H1 (cell line): ENCODE results near the gene TBC1D30. TPM values are rescaled to one million over a fixed set of nuclear protein-coding genes. Genes with fewer than 3 reads are reported as not detected.

ENCODE experiments used
- CTCF ChIA-PET: fragments of 300-600 bp; sonication (Branson Sonifier 250); formaldehyde crosslinking; loops from one replicate; lab custom pipeline; 2021; ENCODE audit not compliant: partially characterized antibody; lab: Charles Lee
- POLR2A ChIA-PET: fragments of 300-600 bp; sonication (Branson Sonifier 250); formaldehyde crosslinking; loops from one replicate; lab custom pipeline; 2021; ENCODE audit warnings: inconsistent platforms; ENCODE audit not compliant: partially characterized antibody; lab: Charles Lee
- DNase-seq, 2 experiments: peaks; one replicate each; pipeline versions ENCODE4 v3.0.0 to v3.0.0-alpha.2; 2010 to 2022; ENCODE audit warnings: low spot score in 2 of 2, low read depth in 1 of 2, mixed read lengths in 1 of 2
- FAIRE-seq: peaks from 2 replicates; lab custom pipeline; 2011; peaks lifted over from hg19 to GRCh38; lab: Jason Lieb, UNC
- H2AFZ ChIP-seq: 2 replicates; pipeline ENCODE4 v1.8.1; 2012; ENCODE audit warnings: low read length, inconsistent platforms
- H2AK5ac ChIP-seq: 2 replicates; pipeline ENCODE4 v1.6.1; 2013; ENCODE audit warnings: low read depth, low read length
- H2BK120ac ChIP-seq: replicated peaks from 2 replicates; pipeline ENCODE3; 2013; ENCODE audit warnings: low read depth, low read length, inconsistent platforms
- H2BK12ac ChIP-seq: 2 replicates; pipeline ENCODE4 v1.6.1; 2013; ENCODE audit warnings: low read depth, low read length
- H2BK15ac ChIP-seq: 2 replicates; pipeline ENCODE4 v1.6.1; 2013; ENCODE audit warnings: low read length
- H2BK20ac ChIP-seq: 2 replicates; pipeline ENCODE4 v1.6.1; 2013; ENCODE audit warnings: low read length
- H2BK5ac ChIP-seq: 2 replicates; pipeline ENCODE4 v1.6.1; 2013; ENCODE audit warnings: low read depth, low read length
- H3K14ac ChIP-seq: 2 replicates; pipeline ENCODE4 v1.6.1; 2013; ENCODE audit warnings: inconsistent platforms; ENCODE audit not compliant: insufficient read length
- H3K18ac ChIP-seq: 2 replicates; pipeline ENCODE4 v1.6.1; 2013; ENCODE audit warnings: low read length; ENCODE audit errors: extremely low read depth
- H3K23ac ChIP-seq: 2 replicates; pipeline ENCODE4 v1.6.1; 2013; ENCODE audit warnings: inconsistent platforms; ENCODE audit not compliant: insufficient read length
- H3K23me2 ChIP-seq: 2 replicates; pipeline ENCODE4 v1.6.1; 2013; ENCODE audit warnings: low read depth, low read length
- H3K27ac ChIP-seq: 2 replicates; pipeline ENCODE4 v1.6.1; 2011; ENCODE audit warnings: low read depth, low read length, inconsistent platforms
- H3K27me3 ChIP-seq, 4 experiments: replicated peaks in 1 of 4; 1 replicate in 1 of 4; 2 replicates in 3 of 4; pipeline versions ENCODE4 v1.6.1 to v1.8.1; 2011 to 2013; ENCODE audit warnings: low read length in 3 of 4, mild to moderate bottlenecking in 3 of 4, inconsistent platforms in 2 of 4, mixed read lengths in 2 of 4, moderate library complexity in 1 of 4; ENCODE audit not compliant: control insufficient read depth in 3 of 4, insufficient read depth in 3 of 4; ENCODE audit errors: extremely low read depth in 1 of 4
- H3K36me3 ChIP-seq, 4 experiments: 2 replicates each; pipeline versions ENCODE4 v1.6.1 to v1.8.1; 2011 to 2013; ENCODE audit warnings: mild to moderate bottlenecking in 4 of 4, low read length in 3 of 4, moderate library complexity in 2 of 4, control low read depth in 1 of 4, inconsistent platforms in 1 of 4; ENCODE audit not compliant: insufficient read depth in 4 of 4, control insufficient read depth in 2 of 4
- H3K4ac ChIP-seq: replicated peaks from 2 replicates; pipeline ENCODE3; 2013; ENCODE audit warnings: low read length, low read depth, mixed read lengths, inconsistent platforms; ENCODE audit not compliant: insufficient read length
- H3K4me1 ChIP-seq, 4 experiments: replicated peaks in 1 of 4; 1 replicate in 1 of 4; 2 replicates in 3 of 4; pipeline versions ENCODE4 v1.6.1 to v1.8.1; 2011 to 2013; ENCODE audit warnings: low read length in 3 of 4, inconsistent platforms in 2 of 4, mixed read lengths in 1 of 4; ENCODE audit not compliant: insufficient read depth in 4 of 4, control insufficient read depth in 3 of 4
- H3K4me2 ChIP-seq, 2 experiments: 2 replicates each; pipeline versions ENCODE4 v1.6.1 to v1.8.1; 2011 to 2013; ENCODE audit warnings: low read depth in 2 of 2, low read length in 2 of 2, control low read depth in 1 of 2, inconsistent platforms in 1 of 2, mild to moderate bottlenecking in 1 of 2; ENCODE audit not compliant: insufficient read depth in 1 of 2
- H3K4me3 ChIP-seq, 4 experiments: fragments of 200-600, 300-600 bp in 1 of 4; sonication (generic), shearing (Covaris generic), sonication (Bioruptor Twin) in 1 of 4; 2 replicates each; pipeline versions ENCODE4 v1.5.1 to v1.8.1; 2011 to 2016; ENCODE audit warnings: low read length in 4 of 4, low read depth in 3 of 4, control low read depth in 2 of 4, inconsistent platforms in 2 of 4, mild to moderate bottlenecking in 2 of 4, mixed read lengths in 1 of 4, moderate library complexity in 1 of 4; ENCODE audit not compliant: insufficient read depth in 2 of 4; ENCODE audit errors: extremely low read depth in 1 of 4
- H3K56ac ChIP-seq: replicated peaks from 2 replicates; pipeline ENCODE3; 2013; ENCODE audit warnings: low read depth, mild to moderate bottlenecking, mixed read lengths, low read length, inconsistent platforms; ENCODE audit not compliant: insufficient read length
- H3K79me1 ChIP-seq: 2 replicates; pipeline ENCODE4 v1.6.1; 2013; ENCODE audit warnings: low read depth, low read length, control low read depth
- H3K79me2 ChIP-seq, 2 experiments: 2 replicates each; pipeline versions ENCODE4 v1.6.1 to v1.8.1; 2012 to 2013; ENCODE audit warnings: low read length in 2 of 2, mild to moderate bottlenecking in 2 of 2, inconsistent platforms in 1 of 2; ENCODE audit not compliant: insufficient read depth in 2 of 2, control insufficient read depth in 1 of 2
- H3K9ac ChIP-seq, 4 experiments: replicated peaks in 1 of 4; 1 replicate in 1 of 4; 2 replicates in 3 of 4; pipeline versions ENCODE4 v1.6.1 to v1.8.1; 2011 to 2013; ENCODE audit warnings: low read depth in 3 of 4, low read length in 3 of 4, control low read depth in 2 of 4, mild to moderate bottlenecking in 2 of 4, moderate library complexity in 2 of 4, inconsistent platforms in 1 of 4; ENCODE audit errors: extremely low read depth in 1 of 4
- H3K9me3 ChIP-seq, 2 experiments: 2 replicates each; pipeline versions ENCODE4 v1.6.1 to v1.8.1; 2012 to 2013; ENCODE audit warnings: mild to moderate bottlenecking in 2 of 2, moderate library complexity in 2 of 2, control low read depth in 1 of 2, inconsistent platforms in 1 of 2, low read depth in 1 of 2, low read length in 1 of 2, mixed read lengths in 1 of 2; ENCODE audit not compliant: insufficient read depth in 2 of 2
- H4K20me1 ChIP-seq, 2 experiments: replicated peaks in 1 of 2; 2 replicates each; pipeline versions ENCODE3 to v1.8.1; 2011 to 2013; ENCODE audit warnings: inconsistent platforms in 2 of 2, low read length in 2 of 2, mild to moderate bottlenecking in 1 of 2; ENCODE audit not compliant: insufficient read depth in 2 of 2, control insufficient read depth in 1 of 2
- H4K5ac ChIP-seq: 2 replicates; pipeline ENCODE4 v1.6.1; 2013; ENCODE audit warnings: low read length, low read depth, mixed read lengths, inconsistent platforms; ENCODE audit not compliant: insufficient read length
- H4K8ac ChIP-seq: 2 replicates; pipeline ENCODE4 v1.8.0; 2013; ENCODE audit warnings: mild to moderate bottlenecking, moderate library complexity, low read length, inconsistent platforms; ENCODE audit not compliant: insufficient read depth; ENCODE audit errors: extremely low read depth
- H4K91ac ChIP-seq: replicated peaks from 2 replicates; pipeline ENCODE3; 2013; ENCODE audit warnings: low read length, mixed read lengths, inconsistent platforms; ENCODE audit not compliant: insufficient read length
- ATF2 ChIP-seq: IDR thresholded peaks from 2 replicates; pipeline ENCODE4 v1.6.1; 2012; ENCODE audit warnings: low read length, inconsistent platforms
- BCL11A ChIP-seq, 2 experiments: IDR thresholded peaks; one replicate each; pipeline ENCODE4 v1.6.1; 2011; ENCODE audit warnings: low read depth in 2 of 2, low read length in 2 of 2, mild to moderate bottlenecking in 2 of 2
- GTF2F1 ChIP-seq: IDR thresholded peaks from 2 replicates; pipeline ENCODE4 v1.6.1; 2012; ENCODE audit warnings: low read depth, low read length, improper control_type of control experiment, borderline replicate concordance
- JUN ChIP-seq: IDR thresholded peaks from 2 replicates; pipeline ENCODE4 v1.6.1; 2011; ENCODE audit warnings: low read depth, mild to moderate bottlenecking, improper control_type of control experiment, low read length
- KDM4A ChIP-seq: IDR thresholded peaks from one replicate; pipeline ENCODE4 v1.7.1; 2012; ENCODE audit warnings: low read depth, mild to moderate bottlenecking, moderate library complexity, low read length, inconsistent platforms; ENCODE audit not compliant: severe bottlenecking
- NANOG ChIP-seq: IDR thresholded peaks from 2 replicates; pipeline ENCODE4 v1.6.1; 2011; ENCODE audit warnings: low read length, low read depth, mild to moderate bottlenecking, inconsistent platforms; ENCODE audit not compliant: insufficient read depth, poor library complexity, severe bottlenecking
- RBBP5 ChIP-seq: IDR thresholded peaks from 2 replicates; pipeline ENCODE4 v1.7.1; 2012; ENCODE audit warnings: low read depth, mild to moderate bottlenecking, inconsistent platforms, low read length, moderate library complexity, borderline replicate concordance
- SAP30 ChIP-seq: fragments of 300-600 bp; sonication (generic); IDR thresholded peaks from 2 replicates; pipeline ENCODE4 v1.7.1; 2012; ENCODE audit warnings: low read length, moderate library complexity, mild to moderate bottlenecking, inconsistent platforms; ENCODE audit not compliant: insufficient read depth, insufficient replicate concordance
- WGBS, 2 experiments: shearing (Covaris generic) in 1 of 2; methylation state at CpG; one replicate each; pipeline versions ENCODE4 v1.1.6 to v1.1.7; 2013 to 2015; ENCODE audit warnings: low lambda C conversion rate in 2 of 2, mixed read lengths in 2 of 2, inconsistent platforms in 1 of 2, low coverage in 1 of 2, missing lambda C conversion rate in 1 of 2; ENCODE audit not compliant: insufficient replicate concordance in 2 of 2, insufficient coverage in 1 of 2, insufficient read length in 1 of 2; ENCODE audit errors: extremely low coverage in 1 of 2, missing lambda C conversion rate in 1 of 2; 5-methylcytosine and 5-hydroxymethylcytosine counted together
- polyA plus RNA-seq, 7 experiments: library from polyadenylated mRNA; depleted of rRNA in 3 of 7; stranded (reverse) in 5 of 7; unstranded in 2 of 7; fragments of >200 nt in 5 of 7; fragments of 200-250 nt in 2 of 7; gene quantifications; 1 replicate in 5 of 7; 2 replicates in 1 of 7; 4 replicates in 1 of 7; pipeline versions ENCODE4 v1.2.1 to v1.2.3, GENCODE V29; 2011 to 2013; ENCODE audit warnings: missing spikeins in 2 of 7, mixed read lengths in 2 of 7
- total RNA-seq: library from RNA; stranded (reverse); fragmentation: NEBNext Ultra II Directional; extraction: Animal tissue kit (Norgen Biotek cat#: 25700); gene quantifications from 2 replicates; pipeline ENCODE4 v1.2.1, GENCODE V29; 2021
- TF ChIP-seq, protein P1 (sequence below): IDR thresholded peaks from 2 replicates; pipeline ENCODE4 v1.6.1; 2011; ENCODE audit warnings: low read length, improper control_type of control experiment
- TF ChIP-seq, protein P2 (sequence below): IDR thresholded peaks from 2 replicates; pipeline ENCODE4 v1.6.1; 2012; ENCODE audit warnings: inconsistent platforms

The TBC1D30 gene
- total and polyA plus RNA-seq, 2 of the 8 experiments (the other 6 are each of a cell fraction or from before 2014, with no cell fraction given), result 2.8 to 5.5 TPM

DNA sequence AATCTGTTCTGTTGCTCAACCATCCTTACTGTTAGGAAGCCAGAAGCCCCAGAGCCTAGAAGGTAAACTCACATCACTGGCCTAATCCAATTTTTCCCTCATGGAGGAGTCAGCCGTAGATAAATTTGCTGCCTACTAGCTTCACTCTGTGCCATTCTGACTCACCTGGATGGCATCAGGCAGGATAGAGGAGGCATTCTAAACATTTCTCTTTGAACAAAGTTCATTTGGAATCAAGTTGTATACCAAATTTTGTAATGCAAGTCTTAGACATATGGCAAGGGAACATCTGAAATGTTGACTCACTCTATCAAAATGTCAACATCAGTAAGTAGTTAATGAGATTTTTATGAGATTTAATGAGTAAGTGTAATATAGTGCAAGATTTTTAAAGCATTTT, 13.6 kb upstream of the TBC1D30 start:
- Histone ChIP-seq H2AFZ (no peak overlapping the region), H3K9me3 (no peaks in the 10 kb centered on the region), H3K4me2 (no peak overlapping the region), H2BK20ac (no peak overlapping the region), H2BK120ac (no peak overlapping the region), H3K9ac (no peak overlapping the region), H4K20me1 (no peaks in the 10 kb centered on the region), H4K8ac (no peak overlapping the region), H4K5ac (no peak overlapping the region), H2AK5ac (no peak overlapping the region), H2BK12ac (no peak overlapping the region), H2BK5ac (no peak overlapping the region), H3K36me3 (no peaks in the 10 kb centered on the region; a peak in 1 of 8 replicates), H3K4ac (no peak overlapping the region), H3K4me3 (no peak overlapping the region), H3K14ac (no peak overlapping the region), H3K23me2 (no peaks in the 10 kb centered on the region; the same call in 1 of the 2 replicates), H3K4me1 (no peaks in the 10 kb centered on the region), H3K27ac (no peak overlapping the region), H3K79me1 (no peaks in the 10 kb centered on the region), H3K56ac (no peak overlapping the region), H2BK15ac (no peak overlapping the region), H3K23ac (no peak overlapping the region), H4K91ac (no peak overlapping the region), H3K79me2 (no peaks in the 10 kb centered on the region), H3K18ac (no peak overlapping the region), H3K27me3 (peaks cover 0 to 1% (median 0%) of the 10 kb centered on the region in 4 experiments; a peak in 1 of 7 replicates)
- DNase-seq (no peak), FAIRE-seq (no peak)
- ChIA-PET POLR2A (no interaction called here), CTCF (interaction anchor here (0.6 to 2.6 kb wide), 4 partner anchors 9 to 298 kb away, joined by 3 to 14 read pairs (median 6); no protein-coding TSS in a partner anchor)
- 90% methylated on average over 1 of the region's 1 CpG; no CpG with 5 or more reads in 1 of the 2 experiments for WGBS, 2 experiments
- TF ChIP-seq ATF2 (no peak), KDM4A (no peak), GTF2F1 (no peak), RBBP5 (no peak), BCL11A (IDR thresholded peaks at IDR 0.05; ENCODE audit: low read depth in 2 of 2, low read length in 2 of 2) (no peak), NANOG (no peak), JUN (no peak), SAP30 (no peak)
- TF ChIP-seq, protein P1, sequence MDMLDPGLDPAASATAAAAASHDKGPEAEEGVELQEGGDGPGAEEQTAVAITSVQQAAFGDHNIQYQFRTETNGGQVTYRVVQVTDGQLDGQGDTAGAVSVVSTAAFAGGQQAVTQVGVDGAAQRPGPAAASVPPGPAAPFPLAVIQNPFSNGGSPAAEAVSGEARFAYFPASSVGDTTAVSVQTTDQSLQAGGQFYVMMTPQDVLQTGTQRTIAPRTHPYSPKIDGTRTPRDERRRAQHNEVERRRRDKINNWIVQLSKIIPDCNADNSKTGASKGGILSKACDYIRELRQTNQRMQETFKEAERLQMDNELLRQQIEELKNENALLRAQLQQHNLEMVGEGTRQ, result no peak
- TF ChIP-seq, protein P2, sequence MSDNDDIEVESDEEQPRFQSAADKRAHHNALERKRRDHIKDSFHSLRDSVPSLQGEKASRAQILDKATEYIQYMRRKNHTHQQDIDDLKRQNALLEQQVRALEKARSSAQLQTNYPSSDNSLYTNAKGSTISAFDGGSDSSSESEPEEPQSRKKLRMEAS, result no peak
